ENCODE results near the gene SLC9A7.

The SLC9A7 gene

GRCh38 chrX:46636223-46636622 lies 122.7 kb downstream of the SLC9A7 start:
- DNase-seq (ENCODE audit: insufficient read length, low spot score) (no peak), FAIRE-seq (no peak)
- TF ChIP-seq CTCF (IDR thresholded peaks at IDR 0.05; ENCODE audit: insufficient read depth, missing control alignments), result no peak

GRCh38 chrX:46635186-46635585 lies 123.7 kb downstream of the SLC9A7 start:
- no peak for FAIRE-seq
- no peak for DNase-seq (ENCODE audit: insufficient read length, low spot score)
- no peak for TF ChIP-seq CTCF (IDR thresholded peaks at IDR 0.05; ENCODE audit: insufficient read depth, missing control alignments)

GRCh38 chrX:46634577-46634976 lies 124.3 kb downstream of the SLC9A7 start:
- no peak for DNase-seq (ENCODE audit: insufficient read length, low spot score)
- TF ChIP-seq CTCF (IDR thresholded peaks at IDR 0.05; ENCODE audit: insufficient read depth, missing control alignments), result no peak
- no peak for FAIRE-seq

GRCh38 chrX:46630141-46630540 lies 128.8 kb downstream of the SLC9A7 start:
- DNase-seq (ENCODE audit: insufficient read length, low spot score) (no peak), FAIRE-seq (no peak)
- TF ChIP-seq CTCF (IDR thresholded peaks at IDR 0.05; ENCODE audit: insufficient read depth, missing control alignments), result no peak

GRCh38 chrX:46628460-46629371 lies 130.2 kb downstream of the SLC9A7 start:
- no peak for DNase-seq (ENCODE audit: insufficient read length, low spot score)
- TF ChIP-seq CTCF (IDR thresholded peaks at IDR 0.05; ENCODE audit: insufficient read depth, missing control alignments), result no peak
- FAIRE-seq, result no peak

- FAIRE-seq, result no peak
Observed at GRCh38 chrX:46627711-46628419, 131.1 kb downstream of the SLC9A7 start.

More at GRCh38 chrX:46627711-46628419, 131.1 kb downstream of the SLC9A7 start:
- no peak for TF ChIP-seq CTCF (IDR thresholded peaks at IDR 0.05; ENCODE audit: insufficient read depth, missing control alignments)
- no peak for DNase-seq (ENCODE audit: insufficient read length, low spot score)
